Peyer's patch (tissue), 4 donors: ENCODE data around the gene ATL2.

ENCODE experiments used
- POLR2A ChIP-seq, 2 donors: fragments of 450-650 bp; IDR thresholded peaks; one replicate each; pipeline ENCODE4 v1.5.1; 2017; ENCODE audit warnings: antibody characterized with exemption in 2 of 2, mild to moderate bottlenecking in 2 of 2, moderate library complexity in 2 of 2
- TF ChIP-seq, protein P1 (sequence below), 6 experiments: fragments of 450-650 bp in 4 of 6; fragments of 200-600 bp in 2 of 6; sonication (generic) in 1 of 6; IDR thresholded peaks; one replicate each; pipeline ENCODE4 v1.5.1; 2017 to 2019; ENCODE audit warnings: antibody characterized with exemption in 6 of 6, mild to moderate bottlenecking in 3 of 6, moderate library complexity in 1 of 6

DNA sequence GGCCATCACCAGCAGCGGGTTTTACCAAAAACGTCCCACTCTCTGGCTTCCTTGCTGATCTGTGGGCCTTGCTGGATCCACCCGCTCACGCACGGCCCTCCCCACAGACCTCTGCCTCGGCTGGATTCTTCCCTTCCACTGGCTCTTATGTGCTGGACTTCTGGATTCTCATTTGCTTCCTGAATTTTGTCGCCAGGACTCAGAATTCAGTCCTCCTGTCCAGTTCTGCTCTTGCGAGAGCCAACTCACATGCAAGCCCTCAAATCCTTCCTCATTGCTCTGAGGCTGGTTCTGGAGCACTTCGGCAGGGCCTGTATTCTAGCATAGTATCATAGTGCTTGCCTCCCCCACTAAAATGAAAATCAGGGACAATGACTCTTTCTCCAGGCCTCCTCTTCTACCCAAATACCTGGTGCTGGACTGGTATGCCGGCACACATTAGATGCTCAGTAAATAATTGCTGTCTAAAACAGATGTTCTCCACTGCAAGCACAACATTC lies 115.5 kb downstream of the ATL2 start:
- TF ChIP-seq, protein P1, sequence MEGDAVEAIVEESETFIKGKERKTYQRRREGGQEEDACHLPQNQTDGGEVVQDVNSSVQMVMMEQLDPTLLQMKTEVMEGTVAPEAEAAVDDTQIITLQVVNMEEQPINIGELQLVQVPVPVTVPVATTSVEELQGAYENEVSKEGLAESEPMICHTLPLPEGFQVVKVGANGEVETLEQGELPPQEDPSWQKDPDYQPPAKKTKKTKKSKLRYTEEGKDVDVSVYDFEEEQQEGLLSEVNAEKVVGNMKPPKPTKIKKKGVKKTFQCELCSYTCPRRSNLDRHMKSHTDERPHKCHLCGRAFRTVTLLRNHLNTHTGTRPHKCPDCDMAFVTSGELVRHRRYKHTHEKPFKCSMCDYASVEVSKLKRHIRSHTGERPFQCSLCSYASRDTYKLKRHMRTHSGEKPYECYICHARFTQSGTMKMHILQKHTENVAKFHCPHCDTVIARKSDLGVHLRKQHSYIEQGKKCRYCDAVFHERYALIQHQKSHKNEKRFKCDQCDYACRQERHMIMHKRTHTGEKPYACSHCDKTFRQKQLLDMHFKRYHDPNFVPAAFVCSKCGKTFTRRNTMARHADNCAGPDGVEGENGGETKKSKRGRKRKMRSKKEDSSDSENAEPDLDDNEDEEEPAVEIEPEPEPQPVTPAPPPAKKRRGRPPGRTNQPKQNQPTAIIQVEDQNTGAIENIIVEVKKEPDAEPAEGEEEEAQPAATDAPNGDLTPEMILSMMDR (IDR thresholded peaks at IDR 0.05) = no peak
- no peak for TF ChIP-seq POLR2A (IDR thresholded peaks at IDR 0.05)
